Stimulated activated naive CD4-positive, alpha-beta T cell treated with Interleukin-2 at 50 U/mL for 16 hours (primary cell): ENCODE data around the gene ZBED2.

Experiments used
- DNase-seq: peaks from one replicate; lab custom pipeline; 2025; lab: John Stamatoyannopoulos, UW

ZBED2 gene

DNA sequence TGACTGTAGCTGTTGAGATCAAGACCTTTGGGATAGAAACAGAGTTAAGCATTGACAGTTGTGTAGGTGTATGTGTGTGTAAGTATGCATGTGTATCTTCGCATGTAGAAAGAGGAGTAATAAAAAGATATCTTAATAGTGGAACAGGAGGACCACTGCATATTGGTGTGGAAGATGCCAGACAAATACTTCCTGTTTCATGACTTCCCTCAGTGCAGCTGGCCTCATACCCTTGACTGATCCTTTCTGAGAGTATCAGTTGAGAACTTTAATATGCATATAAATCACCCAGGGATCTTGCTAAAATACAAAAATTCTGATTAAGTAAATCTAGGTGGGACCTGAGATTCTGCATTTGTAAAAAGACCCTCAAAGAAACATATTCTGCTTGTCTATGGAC lies 8.5 kb upstream of the ZBED2 start:
- DNase-seq = no peak

DNA sequence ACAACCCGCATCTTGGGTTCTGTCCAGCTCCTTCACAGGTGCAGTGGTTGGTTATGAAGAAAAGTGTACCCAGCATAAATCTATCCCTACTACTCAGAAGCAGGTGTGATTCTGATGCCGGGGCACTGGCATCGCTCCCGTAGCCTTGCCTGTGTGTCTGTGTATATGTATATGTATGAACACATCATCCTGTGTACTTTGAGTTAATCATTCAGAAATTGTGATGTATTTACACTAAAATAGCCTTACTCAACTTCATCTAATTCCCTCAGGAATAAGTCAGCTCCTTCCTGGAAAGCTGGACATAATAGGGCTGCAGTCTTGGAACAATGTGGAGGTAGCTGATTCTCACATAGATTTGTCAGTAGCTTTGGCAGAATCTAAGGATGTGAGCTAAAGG lies 6.7 kb upstream of the ZBED2 start:
- DNase-seq = no peak

DNA sequence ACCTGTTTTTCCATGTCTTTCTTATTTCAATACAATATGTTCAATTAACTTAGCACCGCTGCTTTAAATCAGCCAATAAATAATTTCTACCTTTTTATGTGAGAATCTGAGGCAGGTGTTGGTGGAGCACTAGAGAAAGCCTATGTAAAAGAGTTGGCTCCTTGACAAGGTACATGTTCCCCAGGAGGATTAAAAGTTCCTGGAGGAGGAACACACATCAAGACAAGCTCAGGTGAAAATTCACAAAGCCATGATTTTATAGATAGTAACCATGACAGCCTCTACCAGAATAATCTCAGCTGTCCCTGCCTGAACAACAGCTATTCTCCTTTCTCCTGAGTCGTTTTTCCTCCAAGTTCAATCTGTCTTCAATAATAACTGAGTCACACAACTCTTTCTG lies 3.4 kb upstream of the ZBED2 start:
- no peak for DNase-seq

DNA sequence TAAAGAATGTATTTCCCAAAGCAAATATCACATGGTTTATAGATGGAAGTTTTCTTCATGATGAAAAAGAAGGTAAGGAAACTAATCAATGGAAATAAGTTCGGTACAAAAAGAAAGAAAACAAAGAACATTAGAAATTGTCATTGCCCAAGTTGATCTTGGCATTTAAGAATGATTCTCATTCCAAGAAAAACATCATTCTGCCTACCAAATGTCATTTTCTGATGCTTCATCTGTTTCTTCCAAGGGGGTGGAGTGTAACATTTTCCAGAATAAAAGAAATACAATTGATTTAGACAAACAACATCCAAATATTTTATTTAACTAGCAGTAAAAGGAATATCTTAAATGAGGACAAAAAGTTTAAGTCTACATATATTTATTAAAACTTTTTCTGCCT lies 3.0 kb upstream of the ZBED2 start:
- DNase-seq = no peak

DNA sequence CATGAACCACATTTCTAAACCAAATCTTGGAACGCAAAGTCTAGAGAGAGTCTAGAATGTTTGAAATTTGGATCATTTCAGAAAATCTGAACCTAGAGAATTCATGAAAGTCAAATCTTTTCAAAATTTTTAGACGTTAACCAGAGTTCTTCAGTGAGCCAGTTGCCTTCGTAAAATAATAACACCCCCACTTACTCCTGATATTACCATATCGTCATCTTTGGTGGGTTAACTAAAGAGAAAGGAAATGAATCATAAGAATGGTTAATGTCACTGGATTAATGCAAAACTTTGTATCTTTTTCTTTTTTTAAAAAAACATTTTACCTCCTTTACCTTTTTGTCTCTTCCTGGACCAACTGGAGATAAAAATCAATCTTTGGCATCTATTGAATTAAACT lies 1.2 kb upstream of the ZBED2 start:
- DNase-seq = no peak

DNA sequence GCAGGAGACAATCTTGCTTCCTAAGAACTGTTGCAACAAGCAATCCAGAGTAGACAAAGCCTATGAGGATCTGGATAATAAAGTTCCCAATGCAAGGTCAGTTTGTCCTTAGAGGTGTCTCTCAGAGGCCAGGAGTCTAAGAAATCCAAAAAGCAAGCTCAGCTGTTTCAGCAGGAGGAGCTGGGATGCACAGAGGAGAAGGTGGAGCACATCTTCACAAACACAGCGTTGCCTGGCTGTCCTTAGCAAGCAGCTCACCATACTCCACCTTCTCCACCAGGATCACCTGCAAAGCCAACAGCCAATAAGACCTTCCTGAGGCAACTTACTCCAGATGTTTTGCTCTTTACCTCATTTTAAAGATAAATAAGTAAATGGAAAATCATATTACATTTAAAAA lies 365 bp downstream of the ZBED2 start:
- DNase-seq = no peak

DNA sequence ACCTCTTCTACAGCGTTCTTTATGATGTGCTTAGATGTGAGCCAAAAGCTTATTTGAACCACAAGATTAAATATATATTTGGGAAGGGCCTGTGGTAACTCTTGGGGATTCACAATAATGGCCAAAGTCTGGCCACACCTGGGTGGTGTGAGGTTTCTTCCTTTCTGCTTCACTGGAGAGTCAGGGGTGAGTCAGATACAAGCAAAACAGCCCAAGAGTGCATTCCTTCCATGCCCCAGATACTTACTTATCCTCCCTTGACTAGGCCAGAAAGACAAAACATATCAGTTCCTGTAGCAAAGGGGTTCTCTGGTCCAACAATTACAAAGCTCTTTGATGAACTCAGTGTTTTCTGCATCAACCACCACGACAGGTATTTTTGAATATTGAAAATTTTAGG lies 941 bp downstream of the ZBED2 start:
- no peak for DNase-seq

DNA sequence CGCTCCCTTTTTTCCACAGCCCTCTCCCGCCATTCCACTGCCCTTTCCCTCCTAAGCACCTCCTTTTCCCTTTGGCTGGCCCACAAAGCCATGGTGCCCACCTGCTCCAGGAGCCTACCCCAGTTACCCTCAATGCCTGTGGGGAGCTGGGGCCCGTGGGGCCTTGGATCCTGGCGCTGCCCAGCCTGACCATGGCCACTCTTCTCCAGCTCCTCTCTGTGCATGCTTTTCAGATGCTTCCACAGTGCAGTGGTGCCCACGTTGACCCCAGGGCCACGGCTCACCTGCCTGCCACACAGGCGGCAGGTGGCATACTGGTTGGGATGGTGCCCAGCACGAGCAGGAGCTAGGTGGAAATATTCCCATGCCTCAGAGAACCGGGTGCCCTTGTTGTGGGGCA lies 1.5 kb downstream of the ZBED2 start:
- no peak for DNase-seq

DNA sequence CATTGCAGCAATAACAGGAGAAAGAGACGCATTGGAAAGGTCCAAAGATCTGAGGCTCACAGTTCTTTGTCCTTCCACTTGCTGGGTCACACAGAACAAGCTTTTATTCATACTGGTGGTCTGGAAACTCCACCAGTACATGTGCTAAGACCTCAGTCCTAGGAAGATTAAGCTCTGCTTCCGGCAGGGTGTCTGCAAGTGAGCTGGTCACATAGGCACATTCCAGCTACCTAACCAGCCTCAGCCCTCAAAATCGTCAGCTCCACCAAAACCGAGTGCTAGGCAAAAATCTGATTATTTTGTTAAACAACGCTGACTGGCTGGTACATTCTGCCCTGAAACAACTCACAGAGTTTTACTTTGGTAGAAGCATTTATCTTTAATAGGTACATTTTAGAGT lies 2.2 kb downstream of the ZBED2 start:
- no peak for DNase-seq

DNA sequence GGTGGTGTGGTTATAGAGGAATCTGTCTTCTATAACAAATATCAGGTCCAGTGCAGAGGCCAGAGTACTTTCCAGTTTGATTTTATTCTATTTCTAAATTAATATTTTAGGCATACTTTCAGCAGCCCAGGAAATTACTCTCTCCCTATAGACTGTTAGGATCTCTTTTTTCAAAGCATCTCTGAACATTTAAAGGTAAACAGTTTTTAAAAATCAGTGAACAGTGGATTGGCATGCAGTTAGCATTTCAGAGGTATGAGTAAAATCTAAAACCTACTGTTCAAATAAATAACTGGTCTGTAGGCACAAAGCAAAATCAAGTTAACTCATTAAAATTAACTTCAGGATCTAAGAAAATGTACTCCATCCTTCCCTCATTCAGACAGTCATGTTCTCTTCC lies 3.0 kb downstream of the ZBED2 start:
- no peak for DNase-seq

DNA sequence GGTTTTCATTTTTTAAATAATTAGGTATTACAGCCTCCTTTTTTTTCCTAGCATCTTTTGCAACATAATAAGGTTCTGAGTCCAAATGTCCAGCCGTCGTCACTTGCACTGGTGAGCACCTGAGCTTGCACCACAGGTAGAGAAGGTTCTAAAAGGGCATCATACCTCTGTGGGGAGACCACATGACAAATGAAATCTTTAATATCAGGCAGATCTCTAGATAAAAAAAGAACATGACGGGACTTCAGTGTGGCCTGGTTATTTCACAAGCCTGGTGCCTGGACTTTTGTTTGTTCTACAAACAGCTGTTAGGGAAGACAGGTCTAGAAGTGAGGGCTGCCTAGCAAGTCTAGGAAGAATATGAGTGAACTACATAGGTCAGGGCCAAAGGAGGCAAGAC lies 3.6 kb downstream of the ZBED2 start:
- DNase-seq = no peak

DNA sequence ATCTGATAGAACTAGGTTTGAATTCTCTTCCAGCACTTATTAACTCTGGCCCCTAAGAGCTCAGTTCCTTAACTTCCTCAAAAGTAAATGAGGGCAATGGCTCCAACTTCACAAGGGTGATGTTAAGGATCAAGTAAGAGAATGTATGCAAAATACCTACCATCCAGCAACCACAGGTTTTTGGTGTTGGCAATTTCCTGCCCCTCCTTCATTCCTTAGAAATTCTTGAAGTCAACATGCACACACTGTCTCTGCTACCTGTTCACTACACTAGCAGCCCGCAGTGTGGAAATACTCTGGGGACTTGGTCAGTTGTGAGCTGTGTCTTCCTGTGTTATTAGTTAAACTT lies 5.0 kb downstream of the ZBED2 start:
- no peak for DNase-seq

DNA sequence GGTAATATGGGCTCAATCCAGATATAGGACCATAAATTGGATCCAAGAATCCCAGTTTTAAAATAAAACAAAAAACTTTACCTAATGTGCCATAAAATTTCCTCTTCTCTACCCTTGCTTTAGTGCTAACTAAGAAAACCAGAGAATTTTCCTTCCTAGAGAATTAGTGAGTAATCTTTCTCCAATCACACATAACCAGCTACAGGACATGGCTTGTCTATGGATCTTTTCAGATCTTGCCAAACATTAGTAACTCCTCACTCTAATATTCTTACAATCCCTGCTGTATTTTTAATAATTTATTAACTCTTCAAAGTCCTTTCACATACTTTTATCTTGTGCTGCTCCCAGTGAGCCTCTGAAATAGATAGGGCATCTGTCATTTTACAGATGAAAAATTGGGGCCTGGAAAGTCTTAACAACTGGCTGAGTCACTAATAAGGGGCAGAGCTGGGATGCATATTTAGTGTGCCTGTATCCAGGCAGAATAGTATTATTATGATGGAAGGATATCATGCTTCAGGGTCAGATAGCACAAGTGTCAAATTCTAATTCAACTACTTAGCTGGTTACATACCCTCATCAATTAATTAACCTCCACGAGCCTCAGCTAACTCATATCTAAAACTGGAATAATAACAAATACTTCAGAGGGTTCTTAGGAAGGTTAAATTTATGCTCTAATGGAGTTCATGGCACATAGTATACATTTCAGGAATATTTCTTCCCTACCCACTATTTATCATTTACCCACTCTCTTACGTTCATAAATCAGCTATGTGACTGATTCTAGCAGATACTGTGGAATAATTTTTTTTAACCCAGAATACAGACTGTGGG lies 5.6 kb downstream of the ZBED2 start:
- no peak for DNase-seq

DNA sequence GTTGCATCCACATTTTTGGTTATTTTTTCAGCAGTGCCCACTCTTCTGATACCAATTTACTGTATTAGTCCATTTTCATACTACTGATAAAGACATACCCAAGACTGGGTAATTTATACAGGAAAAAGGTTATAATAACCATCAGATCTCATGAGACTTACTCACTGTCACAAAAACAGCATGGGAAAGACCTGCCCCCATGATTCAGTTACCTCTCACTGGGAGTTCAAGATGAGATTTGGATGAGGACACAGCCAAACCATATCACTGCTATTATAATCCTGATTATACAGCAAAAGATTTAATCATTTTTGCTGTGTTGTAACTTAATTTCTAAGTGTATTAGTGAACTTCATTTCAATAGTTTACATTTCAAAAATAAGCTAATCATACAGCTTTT lies 6.6 kb downstream of the ZBED2 start:
- no peak for DNase-seq

DNA sequence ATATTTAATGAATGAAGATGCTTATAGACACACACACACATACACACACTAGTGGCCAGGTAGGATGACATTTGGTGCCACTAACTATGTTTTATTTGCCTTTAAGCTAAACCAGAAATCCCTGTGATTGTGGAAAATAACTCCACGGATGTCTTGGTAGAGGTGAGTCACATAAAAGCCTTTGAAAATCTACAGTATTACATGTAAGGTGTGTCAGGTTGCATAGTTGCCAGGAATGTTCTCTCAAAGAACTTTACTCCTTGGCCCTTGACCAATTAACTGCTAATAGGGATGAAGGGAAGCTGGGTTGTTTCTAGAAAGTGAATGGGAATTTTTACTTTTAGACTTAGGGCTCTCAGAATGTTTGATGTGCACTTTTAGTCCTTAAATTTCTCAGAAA lies 9.9 kb downstream of the ZBED2 start:
- DNase-seq = no peak

DNA sequence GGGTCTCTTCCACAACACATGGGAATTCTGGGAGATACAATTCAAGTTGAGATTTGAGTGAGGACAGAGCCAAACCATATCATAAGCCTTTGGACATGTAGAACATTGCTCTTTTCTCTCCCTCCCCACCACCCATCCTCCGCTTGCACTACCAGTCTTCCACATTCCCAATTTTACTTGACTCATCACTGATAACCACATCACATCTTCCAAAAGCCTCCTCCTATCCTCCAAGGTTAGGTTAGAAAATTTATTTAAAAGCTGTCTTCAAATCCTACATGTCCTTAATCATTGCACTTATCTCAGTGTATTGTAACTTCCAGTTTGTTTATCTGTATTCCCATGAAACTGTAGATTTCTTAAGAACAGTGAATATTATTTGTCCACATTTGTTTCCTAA lies 10.4 kb downstream of the ZBED2 start:
- no peak for DNase-seq

DNA sequence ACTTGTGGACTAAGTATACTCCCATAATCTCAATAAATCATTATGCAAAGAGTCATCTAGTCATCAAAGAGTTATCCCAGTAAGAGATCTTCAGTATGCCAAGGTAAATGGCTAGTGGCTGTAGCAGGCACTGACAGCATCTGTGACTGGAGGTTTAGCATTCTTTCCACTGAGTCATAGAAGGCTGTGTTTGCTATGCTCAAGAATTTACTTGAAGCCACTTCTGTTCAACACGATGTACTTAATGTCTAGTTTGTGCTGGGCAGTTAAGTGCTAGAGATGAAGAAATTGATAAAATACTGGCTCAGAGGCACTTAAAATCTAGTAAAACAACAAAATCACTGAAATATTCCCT lies 13.0 kb downstream of the ZBED2 start:
- DNase-seq = no peak

DNA sequence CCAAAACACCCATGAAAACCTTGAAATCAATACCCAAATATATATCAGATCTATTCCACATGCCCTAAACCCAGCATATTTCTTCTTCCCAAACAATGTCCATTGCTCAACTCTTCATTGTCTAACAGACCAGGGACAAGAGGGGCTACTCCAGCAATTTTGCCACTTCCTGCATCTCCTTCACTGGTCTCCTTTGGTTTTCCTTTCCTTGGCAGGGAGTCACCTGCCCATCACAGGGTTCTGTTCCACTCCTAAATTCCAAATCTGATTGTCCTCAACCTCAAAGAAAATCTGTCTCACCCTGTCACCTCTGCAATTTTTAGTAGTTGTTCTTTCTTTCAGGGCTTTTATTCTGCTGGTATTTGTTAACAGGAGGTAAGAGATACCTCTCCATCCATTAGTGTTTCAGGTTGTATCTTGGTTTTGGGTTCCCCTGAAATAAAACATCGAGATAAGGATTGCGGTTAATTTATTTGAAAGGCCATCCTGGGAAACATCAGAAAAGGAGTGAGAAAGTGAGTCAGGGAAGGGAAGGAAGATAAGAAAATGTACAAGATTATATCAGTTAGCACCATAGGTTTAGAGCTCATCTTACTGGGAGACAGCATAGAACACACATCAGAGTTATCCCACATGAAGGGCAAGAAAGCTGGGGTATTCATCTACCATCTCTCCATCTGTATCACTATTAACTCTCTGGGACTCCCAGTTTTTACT lies 13.6 kb downstream of the ZBED2 start:
- DNase-seq = no peak

DNA sequence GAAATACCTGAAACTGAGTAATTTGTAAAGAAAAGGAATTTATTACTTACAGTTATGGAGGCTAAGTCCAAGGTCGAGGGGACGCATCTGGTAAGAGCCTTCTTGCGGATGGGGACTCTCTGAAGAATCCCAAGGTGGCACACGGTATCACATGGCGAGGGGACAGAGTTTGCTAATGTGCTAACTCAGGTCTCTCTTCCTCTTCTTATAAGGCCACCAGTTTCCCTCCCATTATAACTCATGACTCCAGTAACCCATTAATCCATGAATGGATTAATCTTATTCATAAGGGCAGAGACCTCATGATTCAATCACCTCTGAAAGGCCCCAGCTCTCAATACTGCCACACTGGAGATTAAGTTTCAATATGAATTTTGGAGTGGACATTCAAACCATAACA lies 15.7 kb downstream of the ZBED2 start:
- no peak for DNase-seq

DNA sequence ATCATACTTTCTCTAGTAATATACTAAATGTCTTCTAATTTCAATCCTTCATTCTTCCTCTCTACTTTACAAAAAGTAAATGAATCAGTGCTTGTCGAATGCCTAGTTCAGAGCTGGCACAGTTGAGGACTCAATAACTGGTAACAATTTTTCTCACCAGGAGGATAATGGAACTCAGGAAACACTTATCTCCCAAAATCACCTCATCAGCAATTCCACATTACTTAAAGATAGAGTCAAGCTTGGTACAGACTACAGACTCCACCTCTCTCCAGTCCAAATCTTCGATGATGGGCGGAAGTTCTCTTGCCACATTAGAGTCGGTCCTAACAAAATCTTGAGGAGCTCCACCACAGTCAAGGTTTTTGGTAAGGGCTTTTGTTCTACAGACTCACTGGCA lies 16.3 kb downstream of the ZBED2 start:
- DNase-seq = no peak

DNA sequence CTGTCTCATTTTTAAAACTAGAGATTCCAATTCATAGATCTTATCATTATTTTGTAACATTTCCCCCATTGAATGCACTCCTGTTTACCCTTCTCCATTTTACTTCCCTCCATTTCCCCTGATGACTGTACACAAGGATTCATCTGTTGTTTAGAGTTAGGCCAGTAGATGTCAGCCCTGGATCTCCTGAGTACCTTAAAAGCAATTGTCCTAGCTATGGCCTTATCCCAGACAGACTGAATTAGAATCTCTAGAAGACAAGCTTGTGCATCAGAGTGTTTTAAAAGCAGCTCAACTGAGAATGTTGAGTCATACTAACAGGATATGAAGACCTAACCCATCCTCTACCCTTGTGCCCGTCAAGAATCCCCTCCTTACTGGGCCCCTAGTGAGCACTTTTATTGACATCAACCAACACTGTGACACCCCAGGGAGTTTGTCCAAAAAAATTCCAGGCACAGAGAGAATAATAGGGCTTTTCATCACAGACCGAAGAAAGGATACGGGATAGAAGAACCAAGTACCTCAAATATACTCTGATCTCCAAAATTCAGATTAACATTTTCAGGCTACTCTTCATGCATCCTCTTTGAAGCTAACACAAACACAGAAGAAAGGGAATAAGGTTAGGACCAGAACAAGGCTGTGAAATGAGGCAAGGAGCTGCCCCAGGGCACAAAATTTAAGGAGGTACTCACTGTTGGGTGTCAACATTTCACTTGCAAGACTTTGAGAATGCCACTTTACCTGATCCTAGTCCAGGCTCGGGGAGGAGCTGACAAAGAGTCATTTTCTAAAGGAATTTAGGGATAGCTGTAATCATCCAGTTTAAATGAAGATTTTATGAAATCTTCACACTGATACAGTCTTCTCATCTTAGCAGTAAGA lies 17.1 kb downstream of the ZBED2 start:
- DNase-seq = no peak

DNA sequence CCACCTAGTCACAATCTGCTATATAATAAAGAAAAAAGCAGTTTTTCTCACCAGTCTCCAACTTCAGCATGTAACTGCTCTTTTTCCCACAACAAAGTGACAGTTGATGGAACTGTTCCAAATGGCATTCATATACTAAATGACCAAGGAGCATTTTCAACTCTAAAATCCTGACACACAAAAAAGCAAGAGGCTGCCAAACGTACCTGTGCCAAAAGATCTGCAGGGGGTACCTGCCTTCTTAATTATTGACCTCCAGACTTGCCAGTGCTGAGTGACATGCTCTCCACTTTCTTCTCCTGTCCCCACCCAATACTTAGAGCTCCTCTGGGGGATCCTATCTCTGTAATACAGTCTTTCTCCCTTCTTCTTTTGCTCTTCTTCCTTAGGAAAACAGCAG lies 18.0 kb downstream of the ZBED2 start:
- no peak for DNase-seq

DNA sequence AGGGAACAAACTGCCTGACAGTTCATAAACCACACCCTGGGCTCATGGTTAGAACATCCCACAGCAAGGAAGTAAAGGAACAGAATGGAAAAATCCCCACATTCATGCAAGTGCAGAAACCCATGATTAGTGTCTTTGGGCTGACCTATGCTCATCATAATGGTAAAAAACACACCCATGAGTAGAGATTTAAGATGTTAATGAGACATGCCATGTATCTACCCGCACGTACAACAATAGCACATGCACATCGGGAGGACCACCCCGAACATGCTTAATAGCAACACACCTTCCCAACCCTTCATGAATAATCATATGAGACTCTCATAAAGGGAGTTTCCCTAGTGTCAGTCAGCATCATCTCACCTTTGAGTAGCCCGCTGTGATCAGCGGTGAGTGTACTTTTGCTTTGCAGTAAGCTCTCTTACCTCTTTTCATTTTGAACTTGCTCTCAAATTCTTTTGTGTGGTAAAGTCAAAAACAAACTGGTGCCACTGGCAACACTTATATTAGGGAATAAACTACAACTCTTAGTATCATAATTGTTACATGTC lies 23.2 kb downstream of the ZBED2 start:
- peak; percentile 21 for DNase-seq
